HEK293T (cell line): Measurements from ENCODE around the gene DZIP1.

Experiments
- BHLHE40 ChIP-seq: fragments of 450-650 bp; IDR thresholded peaks from 2 replicates; pipeline ENCODE4 v1.6.1; 2016; ENCODE audit warnings: mild to moderate bottlenecking, moderate library complexity, borderline replicate concordance
- HDGF ChIP-seq: fragments of 450-650 bp; IDR thresholded peaks from 2 replicates; pipeline ENCODE4 v1.6.1; 2017; ENCODE audit warnings: antibody characterized with exemption, borderline replicate concordance
- SP1 ChIP-seq: fragments of 450-650 bp; IDR thresholded peaks from 2 replicates; pipeline ENCODE4 v1.6.1; 2017
- SUZ12 ChIP-seq: fragments of 450-650 bp; IDR thresholded peaks from 2 replicates; pipeline ENCODE4 v1.6.1; 2016; ENCODE audit warnings: mild to moderate bottlenecking
- ZNF384 ChIP-seq: fragments of 450-650 bp; IDR thresholded peaks from 2 replicates; pipeline ENCODE4 v1.6.1; 2016
- TF ChIP-seq, protein P1 (sequence below): fragments of 450-650 bp; IDR thresholded peaks from 2 replicates; pipeline ENCODE4 v1.6.1; 2016

DNA sequence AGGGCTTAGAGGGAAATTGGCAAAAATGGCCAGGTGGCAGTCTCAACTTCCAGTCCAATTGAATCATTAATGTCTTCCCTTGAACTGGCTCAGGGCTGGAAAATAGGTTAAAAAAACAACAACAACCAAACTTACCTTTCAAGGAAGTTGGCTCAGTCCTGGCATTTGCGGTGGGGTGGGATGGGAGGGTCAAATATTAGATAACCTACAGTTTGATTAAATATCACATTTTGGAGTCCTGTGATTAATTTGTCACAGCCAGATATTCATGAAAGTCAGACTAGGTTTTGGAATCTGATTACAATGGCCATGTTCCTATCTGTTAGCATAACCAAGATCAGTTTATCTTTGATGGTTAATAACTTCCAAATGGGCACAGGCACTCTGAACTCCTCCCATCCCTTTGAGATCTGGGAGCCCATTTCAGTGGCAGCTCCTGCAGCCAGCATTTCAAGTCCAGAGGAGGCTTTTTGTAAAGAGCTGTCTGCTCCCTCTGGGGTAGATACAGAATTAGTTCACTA lies 7.8 kb upstream of the DZIP1 start:
- no peak for TF ChIP-seq HDGF
- TF ChIP-seq ZNF384, result no peak
- no peak for TF ChIP-seq SP1
- no peak for TF ChIP-seq BHLHE40
- TF ChIP-seq SUZ12, result no peak
- TF ChIP-seq, protein P1, sequence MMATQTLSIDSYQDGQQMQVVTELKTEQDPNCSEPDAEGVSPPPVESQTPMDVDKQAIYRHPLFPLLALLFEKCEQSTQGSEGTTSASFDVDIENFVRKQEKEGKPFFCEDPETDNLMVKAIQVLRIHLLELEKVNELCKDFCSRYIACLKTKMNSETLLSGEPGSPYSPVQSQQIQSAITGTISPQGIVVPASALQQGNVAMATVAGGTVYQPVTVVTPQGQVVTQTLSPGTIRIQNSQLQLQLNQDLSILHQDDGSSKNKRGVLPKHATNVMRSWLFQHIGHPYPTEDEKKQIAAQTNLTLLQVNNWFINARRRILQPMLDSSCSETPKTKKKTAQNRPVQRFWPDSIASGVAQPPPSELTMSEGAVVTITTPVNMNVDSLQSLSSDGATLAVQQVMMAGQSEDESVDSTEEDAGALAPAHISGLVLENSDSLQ, result no peak
